CD14-positive monocyte (primary cell): ENCODE measurements around the gene IGLL5. TPM values are rescaled to one million over a fixed set of nuclear protein-coding genes. Genes with fewer than 3 reads are reported as not detected.

ENCODE experiments used
- DNase-seq, 3 donors: peaks; one replicate each; pipeline ENCODE4 v3.0.0-alpha.2; 2011 to 2022
- H2AFZ ChIP-seq: 2 replicates; pipeline ENCODE4 v1.6.0; 2012; ENCODE audit warnings: mild to moderate bottlenecking, low read depth, low read length, inconsistent platforms; ENCODE audit not compliant: insufficient read depth, poor library complexity, severe bottlenecking
- H3K27ac ChIP-seq, 2 donors: 1 replicate in 1 of 2; 2 replicates in 1 of 2; pipeline ENCODE4 v1.5.1; 2012 to 2013; ENCODE audit warnings: low read length in 2 of 2, control low read depth in 1 of 2, inconsistent platforms in 1 of 2, low read depth in 1 of 2, mild to moderate bottlenecking in 1 of 2
- H3K27me3 ChIP-seq, 2 donors: one replicate each; pipeline versions ENCODE4 v1.6.0 to v1.6.1; 2011 to 2013; ENCODE audit warnings: low read length in 2 of 2; ENCODE audit not compliant: control insufficient read depth in 2 of 2, insufficient read depth in 2 of 2
- H3K36me3 ChIP-seq, 2 donors: replicated peaks in 1 of 2; 1 replicate in 1 of 2; 2 replicates in 1 of 2; pipeline versions ENCODE4 v1.5.1 to v1.6.1; 2012 to 2013; ENCODE audit warnings: low read length in 2 of 2, control low read depth in 1 of 2, inconsistent platforms in 1 of 2, mild to moderate bottlenecking in 1 of 2; ENCODE audit not compliant: insufficient read depth in 2 of 2, control insufficient read depth in 1 of 2
- H3K4me1 ChIP-seq, 2 donors: 1 replicate in 1 of 2; 2 replicates in 1 of 2; pipeline versions ENCODE4 v1.5.1 to v1.6.1; 2012 to 2013; ENCODE audit warnings: low read length in 2 of 2, control low read depth in 1 of 2, inconsistent platforms in 1 of 2, mild to moderate bottlenecking in 1 of 2, moderate library complexity in 1 of 2; ENCODE audit not compliant: insufficient read depth in 2 of 2, control insufficient read depth in 1 of 2
- H3K4me2 ChIP-seq: replicated peaks from 2 replicates; pipeline ENCODE3; 2012; ENCODE audit warnings: low read length, moderate library complexity, mild to moderate bottlenecking; ENCODE audit not compliant: poor library complexity, severe bottlenecking; ENCODE audit errors: extremely low read depth
- H3K4me3 ChIP-seq, 3 experiments: fragments of 200-600 bp in 1 of 3; sonication (generic) in 1 of 3; replicated peaks in 1 of 3; 1 replicate in 2 of 3; 2 replicates in 1 of 3; pipeline ENCODE4 v1.5.1; 2011 to 2013; ENCODE audit warnings: low read length in 3 of 3, mild to moderate bottlenecking in 3 of 3, control low read depth in 2 of 3, low read depth in 2 of 3, inconsistent platforms in 1 of 3, moderate library complexity in 1 of 3
- H3K79me2 ChIP-seq: 2 replicates; pipeline ENCODE4 v1.6.0; 2012; ENCODE audit warnings: mild to moderate bottlenecking, control low read depth, inconsistent platforms, low read length, moderate library complexity; ENCODE audit not compliant: insufficient read depth
- H3K9ac ChIP-seq: 2 replicates; pipeline ENCODE4 v1.6.0; 2017; ENCODE audit warnings: low read length, mild to moderate bottlenecking; ENCODE audit not compliant: insufficient read depth, poor library complexity, severe bottlenecking
- H3K9me3 ChIP-seq, 2 donors: replicated peaks in 1 of 2; 1 replicate in 1 of 2; 2 replicates in 1 of 2; pipeline versions ENCODE4 v1.5.1 to v1.6.1; 2012 to 2013; ENCODE audit warnings: low read length in 2 of 2, control low read depth in 1 of 2; ENCODE audit not compliant: control insufficient read depth in 1 of 2, insufficient read depth in 1 of 2
- H4K20me1 ChIP-seq: 2 replicates; pipeline ENCODE4 v1.6.0; 2012; ENCODE audit warnings: mild to moderate bottlenecking, low read length, control low read depth, moderate library complexity; ENCODE audit not compliant: insufficient read depth
- H3K27ac Mint-ChIP-seq, 7 donors: one replicate each; pipeline ENCODE4 v1.8.0; 2020; ENCODE audit warnings: mild to moderate bottlenecking in 7 of 7, mixed read lengths in 7 of 7, moderate library complexity in 6 of 7, inconsistent platforms in 2 of 7
- H3K27me3 Mint-ChIP-seq, 3 donors: one replicate each; pipeline ENCODE4 v1.8.0; 2021 to 2022; ENCODE audit warnings: low read depth in 3 of 3, mild to moderate bottlenecking in 3 of 3, mixed read lengths in 3 of 3, moderate library complexity in 3 of 3, inconsistent platforms in 1 of 3
- H3K36me3 Mint-ChIP-seq, 2 donors: one replicate each; pipeline ENCODE4 v1.8.0; 2020; ENCODE audit warnings: mixed read lengths in 2 of 2, inconsistent platforms in 1 of 2, mild to moderate bottlenecking in 1 of 2
- H3K4me1 Mint-ChIP-seq: one replicate; pipeline ENCODE4 v1.8.0; 2020; ENCODE audit warnings: mild to moderate bottlenecking, mixed read lengths
- H3K4me3 Mint-ChIP-seq, 2 donors: one replicate each; pipeline ENCODE4 v1.8.0; 2020; ENCODE audit warnings: mild to moderate bottlenecking in 2 of 2, mixed read lengths in 2 of 2, moderate library complexity in 1 of 2
- H3K9me3 Mint-ChIP-seq, 7 donors: one replicate each; pipeline ENCODE4 v1.8.0; 2020 to 2022; ENCODE audit warnings: mixed read lengths in 7 of 7, mild to moderate bottlenecking in 6 of 7, moderate library complexity in 6 of 7, inconsistent platforms in 2 of 7
- CTCF ChIP-seq: fragments of 200-600 bp; IDR thresholded peaks from one replicate; pipeline ENCODE4 v1.8.0; 2022; ENCODE audit warnings: antibody characterized with exemption, mild to moderate bottlenecking
- WGBS: methylation state at CpG from one replicate; pipeline ENCODE4 v1.1.5; 2013; ENCODE audit warnings: missing lambda C conversion rate; ENCODE audit not compliant: insufficient coverage; 5-methylcytosine and 5-hydroxymethylcytosine counted together
- intact Hi-C, 2 donors: fragments of 100-400 bp; cut with micrococcal nuclease; formaldehyde crosslinking; loops; one replicate each; pipeline versions ENCODE4 v1.15.0 to v1.15.1; 2023
- polyA plus RNA-seq, 3 donors: library from polyadenylated mRNA; depleted of rRNA in 1 of 3; unstranded in 2 of 3; stranded (reverse) in 1 of 3; fragments of 300-500 nt in 2 of 3; fragments of >200 nt in 1 of 3; fragmentation: Illumina TruSeq in 2 of 3; gene quantifications; 1 replicate in 2 of 3; 2 replicates in 1 of 3; pipeline ENCODE4 v1.2.3, GENCODE V29; 2012 to 2021

Gene IGLL5
- polyA plus RNA-seq, 3 donors, result 0.21 to 0.38 TPM; not detected in 1

- peaks cover 57 to 59% of the 10 kb centered on the region in 2 donors for H3K4me1 ChIP-seq
- H3K27ac ChIP-seq, result peak overlapping the region in 1 of 2 donors; percentile 50
- H4K20me1 ChIP-seq, result no peaks in the 10 kb centered on the region
- H3K9me3 ChIP-seq, result no peaks in the 10 kb centered on the region
- H3K36me3 ChIP-seq, result no peaks in the 10 kb centered on the region
- WGBS, result 83% methylated on average over 1 of the region's 6 CpGs
- peak overlapping the region in 6 of 7 donors; percentile 33 to 90 (median 64) for H3K27ac Mint-ChIP-seq
- no peak for TF ChIP-seq CTCF
- no peaks in the 10 kb centered on the region for H3K36me3 Mint-ChIP-seq
- no peaks in the 10 kb centered on the region for H3K79me2 ChIP-seq
- peak overlapping the region; percentile 51 for H2AFZ ChIP-seq
- peaks cover 2 to 11% (median 4%) of the 10 kb centered on the region in 3 donors for H3K27me3 Mint-ChIP-seq
- no peaks in the 10 kb centered on the region for H3K9me3 Mint-ChIP-seq
- no peaks in the 10 kb centered on the region for H3K27me3 ChIP-seq
- H3K9ac ChIP-seq, result no peak overlapping the region
- peaks cover 55% of the 10 kb centered on the region for H3K4me1 Mint-ChIP-seq
- intact Hi-C loops, result loop anchor here (2.0 kb wide), 2 partner anchors 13 to 19 kb away; no protein-coding TSS in a partner anchor
- peak in 2 of 3 donors; percentile 21 to 52 for DNase-seq
- H3K4me3 ChIP-seq, result no peak overlapping the region
- no peak overlapping the region for H3K4me2 ChIP-seq
- no peak overlapping the region for H3K4me3 Mint-ChIP-seq
Measured at GRCh38 chr22:22941831-22942510, 54.4 kb downstream of the IGLL5 start.

GRCh38 chr22:22942511-22943329 lies 55.1 kb downstream of the IGLL5 start:
- H3K27me3 Mint-ChIP-seq, result peaks cover 3 to 11% (median 4%) of the 10 kb centered on the region in 3 donors
- no peaks in the 10 kb centered on the region for H4K20me1 ChIP-seq
- no peaks in the 10 kb centered on the region for H3K36me3 Mint-ChIP-seq
- intact Hi-C loops, result loop anchor here (2.0 kb wide), 2 partner anchors 14 to 20 kb away; no protein-coding TSS in a partner anchor
- H3K27me3 ChIP-seq, result no peaks in the 10 kb centered on the region
- H3K4me3 ChIP-seq, result no peak overlapping the region
- H3K4me1 Mint-ChIP-seq, result peaks cover 59% of the 10 kb centered on the region
- peak overlapping the region in 6 of 7 donors; percentile 33 to 90 (median 64) for H3K27ac Mint-ChIP-seq
- peak overlapping the region; percentile 16 for H3K9ac ChIP-seq
- WGBS, result 33% methylated on average over 6 of the region's 12 CpGs
- H3K4me2 ChIP-seq, result no peak overlapping the region
- peak overlapping the region in 1 of 2 donors; percentile 50 for H3K27ac ChIP-seq
- no peak overlapping the region for H3K4me3 Mint-ChIP-seq
- no peaks in the 10 kb centered on the region for H3K79me2 ChIP-seq
- H3K9me3 ChIP-seq, result no peaks in the 10 kb centered on the region
- peak; percentile 81 to 86 (median 85) for DNase-seq
- H3K36me3 ChIP-seq, result no peaks in the 10 kb centered on the region
- TF ChIP-seq CTCF, result peak; percentile 88
- H2AFZ ChIP-seq, result peak overlapping the region; percentile 51
- no peaks in the 10 kb centered on the region for H3K9me3 Mint-ChIP-seq
- peaks cover 61 to 63% of the 10 kb centered on the region in 2 donors for H3K4me1 ChIP-seq
